SK-N-DZ (cell line): Measurements from ENCODE around the gene SYNJ1.
"Not testable (repeated sequence)": the region's sequence is repeated elsewhere in the genome, so short reads cannot be mapped to it uniquely, and the experiment has no call there.

ENCODE experiments used
- DNase-seq: peaks from one replicate; pipeline ENCODE4 v3.0.0-alpha.2; 2015; ENCODE audit warnings: low spot score

SYNJ1 gene

DNA sequence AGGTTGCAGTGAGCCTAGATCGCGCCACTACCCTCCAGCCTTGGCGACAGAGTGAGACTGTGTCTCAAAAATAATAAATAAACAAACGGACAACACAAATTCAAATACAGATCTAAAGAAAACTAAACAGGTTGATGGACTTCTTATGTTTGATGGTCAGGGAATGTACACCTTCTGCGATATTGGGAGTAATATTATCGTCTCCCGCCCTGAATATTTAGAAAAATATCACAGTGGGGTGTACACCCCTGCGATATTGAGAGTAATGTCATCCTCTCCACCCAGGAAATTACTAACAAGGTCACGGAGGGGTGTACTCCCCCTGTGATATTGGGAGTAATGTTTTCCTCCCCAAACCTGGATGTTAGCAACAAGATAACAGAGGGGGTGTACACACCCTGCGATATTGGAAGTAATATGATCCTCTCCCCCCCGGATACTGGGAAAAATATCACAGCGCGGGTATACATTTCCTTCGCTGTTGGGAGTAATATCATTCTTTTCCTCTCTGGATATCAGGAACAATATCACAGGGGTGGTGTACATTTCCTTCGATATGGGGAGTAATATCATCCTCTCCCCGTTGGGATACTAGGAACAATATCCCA lies 114.3 kb downstream of the SYNJ1 start:
- no peak for DNase-seq

DNA sequence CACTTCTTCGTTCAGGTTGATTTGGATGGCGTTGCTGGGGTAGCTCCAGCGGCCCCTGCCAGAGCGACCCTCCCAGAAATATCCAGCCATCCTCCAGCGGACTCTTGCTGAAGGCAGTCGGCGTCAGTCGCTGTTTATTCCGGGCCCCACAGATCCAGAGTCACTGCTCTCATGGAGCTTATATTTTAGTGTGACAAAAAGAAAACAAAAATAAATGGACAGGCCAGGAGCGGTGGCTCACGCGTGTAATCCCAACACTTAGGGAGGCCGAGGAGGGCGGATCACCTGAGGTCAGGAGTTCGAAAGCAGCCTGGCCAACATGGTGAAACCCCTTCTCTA lies 114.8 kb downstream of the SYNJ1 start:
- no peak for DNase-seq

DNA sequence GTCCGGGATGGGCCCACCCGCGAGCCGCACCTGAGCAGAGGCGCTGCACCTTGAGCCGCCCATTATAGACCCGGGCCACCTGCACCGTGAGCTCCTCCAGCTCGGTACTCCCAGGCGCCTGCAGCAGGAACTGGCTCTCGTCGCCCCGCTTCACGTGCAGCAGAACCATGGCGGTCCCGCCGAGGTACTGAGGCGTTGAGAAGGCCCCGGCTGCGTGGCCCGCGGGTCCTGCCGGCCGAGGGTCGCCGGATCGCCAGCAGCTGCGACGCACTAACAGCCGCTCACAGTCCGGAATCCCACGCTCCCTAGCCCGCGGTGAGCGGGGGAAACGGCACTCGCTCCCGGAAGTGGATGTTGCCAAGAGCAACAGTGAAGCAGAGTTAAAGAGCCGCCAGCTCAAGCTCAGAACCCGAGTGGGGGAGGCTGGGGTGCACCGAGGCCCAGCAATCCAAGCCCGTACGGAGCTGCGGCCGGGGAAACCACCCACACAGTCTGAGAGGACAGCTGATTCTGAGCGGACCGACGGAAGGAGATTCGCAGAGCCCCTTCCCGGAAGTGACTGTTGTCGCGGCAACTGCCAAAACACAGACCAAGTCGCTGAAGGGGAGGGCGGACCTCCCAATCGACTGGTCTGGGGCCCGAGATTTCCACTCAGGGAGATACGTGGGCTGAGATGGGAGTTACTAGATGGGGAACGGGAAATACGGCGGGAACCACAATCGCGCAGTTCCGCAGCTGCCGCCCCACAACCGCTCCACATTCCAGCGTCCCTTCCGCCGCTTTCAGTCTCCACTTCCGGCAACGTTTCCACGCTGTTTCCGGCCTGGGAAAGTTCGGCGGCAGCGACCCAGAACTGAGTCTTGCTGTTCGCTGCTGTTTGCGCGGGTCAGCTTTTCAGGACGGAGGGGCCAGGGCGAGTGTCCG lies 115.5 kb downstream of the SYNJ1 start, which contains the start of gene CFAP298:
Gene CFAP298 (minus strand): TSS at position 303 of the 924 bp plus-strand sequence. CDS start 134 bp downstream, at position 169.
- DNase-seq = peak; percentile 87

DNA sequence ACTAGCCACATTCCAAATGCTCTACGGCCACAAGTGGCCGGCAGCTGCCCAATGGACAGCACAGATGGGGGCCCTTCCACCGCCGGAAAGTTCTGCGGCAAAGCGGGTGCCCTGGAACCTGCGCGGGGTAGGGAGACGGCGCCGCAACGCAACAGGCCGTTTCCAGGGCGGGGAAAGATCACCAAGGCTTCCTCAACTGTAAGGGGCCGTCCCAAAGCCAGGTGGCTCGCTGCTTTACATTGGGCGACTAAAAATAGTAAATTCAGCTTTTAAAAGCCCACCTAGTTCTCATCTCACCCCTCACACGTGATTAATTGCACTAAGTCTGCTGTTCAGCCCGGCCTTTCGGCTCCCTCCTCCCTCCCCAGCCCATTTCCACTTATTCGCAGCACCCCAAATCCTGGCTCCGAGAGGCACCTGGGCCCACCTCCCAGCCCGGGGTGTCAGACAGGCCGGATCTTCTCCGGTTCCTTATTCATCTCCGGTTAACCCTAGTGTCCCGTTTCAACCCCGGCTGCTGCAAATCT lies 116.3 kb downstream of the SYNJ1 start:
- DNase-seq = no peak

DNA sequence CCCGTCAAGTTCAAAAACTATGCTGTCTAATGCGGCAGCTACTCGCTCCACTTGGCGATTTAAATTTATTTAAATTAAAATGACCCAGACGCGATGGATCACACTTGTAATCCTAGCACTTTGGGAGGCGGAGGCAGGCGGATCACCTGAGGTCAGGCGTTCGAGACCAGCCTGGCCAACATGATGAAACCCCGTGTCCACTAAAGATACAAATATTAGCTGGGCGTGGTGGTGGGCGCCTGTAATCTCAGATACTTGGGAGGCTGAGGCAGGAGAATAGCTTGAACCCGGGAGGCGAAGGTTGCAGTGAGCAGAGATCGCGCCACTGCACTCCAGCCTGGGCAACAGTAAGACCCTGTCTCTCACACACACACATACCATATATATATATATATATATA lies 116.9 kb downstream of the SYNJ1 start:
- DNase-seq = not testable (repeated sequence)

DNA sequence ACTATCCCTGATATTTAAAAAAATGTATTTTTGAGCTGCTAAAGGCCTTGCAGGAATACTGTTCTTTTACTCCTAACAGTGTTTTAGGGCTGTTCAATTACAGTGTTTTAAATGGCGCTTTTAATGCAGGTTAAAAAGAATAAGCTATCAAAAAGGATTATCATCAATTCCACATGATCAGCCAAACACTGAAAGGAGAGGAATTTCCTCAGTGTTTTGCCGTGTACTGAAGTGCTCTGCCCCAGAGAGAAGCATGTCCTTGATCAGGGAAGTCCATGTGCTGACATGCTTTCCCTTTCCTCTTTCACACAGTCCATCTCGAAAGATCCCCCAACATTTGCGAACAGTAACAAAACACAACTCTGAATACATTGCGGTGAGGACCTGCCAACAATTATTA lies 119.0 kb downstream of the SYNJ1 start:
- DNase-seq = no peak

DNA sequence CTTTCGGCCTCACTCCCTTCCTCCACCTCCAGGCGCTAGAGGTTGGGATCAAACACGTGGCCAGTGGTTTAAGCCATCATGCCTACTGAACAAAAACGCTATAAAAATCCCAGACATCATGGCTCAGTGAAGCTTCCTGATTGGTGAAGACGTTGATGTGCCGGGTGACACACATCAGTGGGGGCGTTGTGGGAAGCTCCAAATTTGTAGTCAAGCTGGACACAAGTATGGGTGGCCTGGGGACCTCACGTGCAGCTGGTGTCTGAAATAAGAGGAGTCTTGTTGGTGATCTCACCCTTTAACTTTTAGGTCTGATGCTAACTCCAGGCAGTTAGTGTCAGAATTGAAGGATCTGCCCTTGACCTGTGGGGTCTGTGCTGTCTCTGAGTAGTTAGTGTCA lies 122.3 kb downstream of the SYNJ1 start:
- no peak for DNase-seq

DNA sequence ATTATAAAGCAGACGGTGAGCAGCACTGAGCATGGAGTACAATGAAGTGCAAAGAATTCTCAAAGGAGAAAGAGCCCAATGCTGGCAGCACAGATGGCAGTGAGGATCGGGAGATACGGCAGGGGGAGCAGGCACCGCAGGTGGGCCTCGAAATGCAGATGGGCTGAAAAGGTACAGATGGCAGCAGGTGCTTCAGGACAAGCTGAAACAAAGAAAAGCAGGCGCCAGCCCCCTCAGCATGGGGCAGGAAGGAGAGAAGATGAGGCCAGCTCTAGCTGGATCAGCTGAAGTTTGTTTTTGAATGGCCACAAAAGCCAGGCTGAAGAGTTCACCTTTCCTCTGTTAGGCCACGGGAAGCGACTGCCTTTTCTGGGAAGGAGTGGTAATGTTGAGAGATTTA lies 123.3 kb downstream of the SYNJ1 start:
- no peak for DNase-seq

DNA sequence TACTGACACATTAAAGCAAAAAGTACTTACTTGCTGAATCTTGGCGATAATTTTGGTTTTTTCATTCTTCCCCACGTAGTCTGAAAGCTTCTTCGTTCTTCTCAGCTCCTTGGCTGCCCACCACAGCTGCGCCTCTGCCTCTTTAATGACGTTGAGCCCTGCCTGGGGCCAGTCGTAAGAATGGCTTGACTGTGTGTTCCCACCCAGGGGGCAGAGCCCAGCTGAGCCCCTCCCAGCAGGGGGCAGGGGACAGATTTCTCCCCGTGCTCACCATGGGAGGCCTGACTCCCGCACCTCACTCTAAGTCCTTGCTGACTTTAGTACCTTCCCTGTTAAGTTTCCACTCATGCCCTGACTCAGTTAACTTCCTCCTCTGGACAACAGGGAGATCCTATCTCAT lies 124.7 kb downstream of the SYNJ1 start:
- no peak for DNase-seq

DNA sequence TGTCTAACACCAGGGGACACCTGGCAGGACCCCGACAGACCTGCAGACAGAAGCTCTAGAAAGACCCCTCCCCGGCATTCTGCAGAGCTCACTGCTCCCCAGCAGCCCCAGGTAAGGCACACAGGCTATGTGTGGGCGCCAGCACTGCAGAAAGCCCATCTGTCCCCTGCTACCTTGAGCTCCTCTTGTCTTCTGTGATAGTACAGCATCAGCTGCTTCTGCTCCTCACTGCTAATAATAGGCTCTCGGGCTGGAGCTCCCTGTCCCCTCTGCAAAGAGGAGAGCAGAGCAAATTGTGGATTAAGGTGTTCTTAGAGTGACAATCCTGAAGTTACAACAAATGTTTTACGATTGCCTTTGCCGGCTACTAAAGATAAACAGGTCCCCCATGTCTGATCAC lies 125.7 kb downstream of the SYNJ1 start:
- no peak for DNase-seq

DNA sequence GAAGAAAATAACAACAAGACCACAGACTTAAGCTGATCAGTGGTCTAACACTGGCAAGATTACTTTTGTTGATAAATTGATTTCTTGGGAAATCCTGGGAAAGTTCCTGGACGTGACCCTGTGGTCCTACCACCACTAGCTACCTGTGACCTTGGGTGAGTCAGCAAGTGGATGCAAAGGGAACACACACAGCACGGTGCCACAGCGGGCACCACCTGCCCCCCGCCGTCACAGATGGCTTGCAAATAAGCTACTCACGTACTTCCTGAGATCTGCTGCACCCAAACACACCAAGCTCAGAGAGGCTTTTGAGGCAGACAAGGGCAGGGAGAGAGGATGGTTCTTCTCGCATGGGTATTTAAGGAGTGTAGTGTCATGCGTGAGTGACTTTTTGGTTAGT lies 128.3 kb downstream of the SYNJ1 start:
- DNase-seq = no peak

DNA sequence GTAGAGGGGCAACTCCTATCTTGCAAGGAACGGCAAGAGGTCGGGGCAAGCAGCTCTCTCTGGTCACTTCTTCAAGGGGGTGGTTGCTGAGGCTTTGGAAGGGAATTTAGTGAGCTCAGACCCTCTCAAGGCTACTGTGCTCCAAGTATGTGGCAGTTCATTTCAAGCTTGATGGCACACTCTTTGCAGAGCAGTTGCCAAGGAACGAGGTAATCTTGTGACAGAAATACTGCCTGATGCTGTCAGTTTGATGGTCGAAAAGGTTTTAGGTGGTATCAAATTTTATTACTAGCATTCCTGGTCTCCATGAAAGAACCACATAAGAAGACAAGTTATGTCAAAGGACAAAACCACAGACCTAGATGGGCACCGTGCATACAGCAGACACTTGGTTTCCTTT lies 128.7 kb downstream of the SYNJ1 start:
- no peak for DNase-seq

DNA sequence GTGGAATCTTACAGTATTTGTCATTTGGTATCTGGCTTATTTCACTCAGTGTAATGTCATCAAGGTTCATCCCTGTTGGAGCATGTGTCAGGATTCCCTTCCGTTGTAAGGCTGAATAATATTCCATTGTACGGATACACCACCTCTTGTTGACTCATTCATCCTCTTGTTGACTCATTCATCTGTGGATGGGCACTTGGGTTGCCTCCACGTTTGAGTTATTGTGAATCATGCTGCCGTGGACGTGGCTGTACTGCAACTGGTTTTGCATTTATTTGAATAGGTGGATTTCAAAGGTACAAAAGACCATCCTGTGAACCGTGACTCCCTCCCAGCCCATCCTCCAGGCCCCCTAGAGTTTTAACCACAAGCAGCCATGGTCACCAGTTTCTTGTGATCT lies 130.6 kb downstream of the SYNJ1 start:
- DNase-seq = no peak

DNA sequence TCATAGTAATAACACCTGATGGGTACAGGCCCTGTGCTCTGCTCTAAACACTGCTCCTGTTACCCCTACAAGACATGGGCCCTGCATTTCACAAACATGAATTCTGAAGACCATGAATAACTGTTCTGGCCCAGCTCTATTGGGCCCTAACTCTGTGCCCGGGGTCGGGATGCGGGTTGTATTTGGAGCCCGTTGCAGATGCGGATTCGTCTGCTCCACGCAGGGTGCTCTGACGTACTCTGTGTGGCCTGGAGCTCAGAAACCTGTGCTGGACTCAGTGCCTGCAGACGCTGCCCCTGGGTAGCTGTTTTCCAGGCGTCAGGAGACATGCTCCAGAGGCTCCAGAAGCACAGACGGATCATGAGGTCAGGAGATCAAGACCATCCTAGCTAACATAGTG lies 132.4 kb downstream of the SYNJ1 start:
- DNase-seq = no peak

DNA sequence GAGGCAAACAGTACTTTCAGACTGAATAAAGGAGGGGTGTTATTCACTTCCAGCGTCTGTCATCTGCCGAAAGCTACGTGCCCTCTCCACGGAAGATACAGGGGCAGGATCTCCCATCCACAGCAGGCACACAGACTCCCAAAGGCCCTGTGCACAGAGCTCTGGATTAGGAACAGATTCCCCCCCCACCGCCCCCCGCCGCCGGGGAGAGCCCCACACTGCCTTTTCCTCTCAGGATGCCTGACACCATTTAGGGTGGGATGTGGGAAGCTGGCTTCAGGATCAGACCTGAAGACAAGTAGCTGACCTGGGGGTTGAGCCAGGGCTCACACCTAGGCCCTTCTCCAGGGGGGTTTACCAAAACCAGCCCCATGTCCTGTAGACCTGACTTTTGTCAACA lies 134.1 kb downstream of the SYNJ1 start:
- no peak for DNase-seq

DNA sequence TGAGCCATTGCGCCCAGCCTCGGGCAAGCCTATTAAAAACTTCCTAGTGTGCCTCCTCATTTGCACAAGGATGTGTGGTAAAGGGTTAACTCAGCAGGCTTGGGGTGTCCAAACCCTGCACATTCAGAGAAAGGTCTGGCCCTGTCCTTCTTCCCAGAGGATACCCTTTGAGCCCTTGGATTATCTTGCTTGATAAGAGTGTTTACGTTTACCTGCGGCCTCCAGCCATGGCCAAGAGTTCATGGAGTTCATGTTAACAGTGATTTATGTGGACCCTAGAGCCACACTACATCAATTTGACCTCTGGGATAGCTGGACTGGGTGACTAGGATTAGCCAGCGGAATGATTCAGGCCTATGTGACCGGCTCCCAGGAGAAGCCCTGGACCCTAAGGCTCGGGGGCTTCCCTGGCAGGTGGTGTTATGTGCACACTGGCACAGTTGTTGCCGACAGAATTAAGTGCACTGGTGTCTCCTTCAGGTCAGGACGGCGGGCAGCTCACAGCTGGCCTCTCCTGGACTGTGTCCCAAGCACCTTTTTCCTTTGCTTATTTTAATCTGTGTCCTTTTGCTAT lies 134.8 kb downstream of the SYNJ1 start:
- DNase-seq = no peak

DNA sequence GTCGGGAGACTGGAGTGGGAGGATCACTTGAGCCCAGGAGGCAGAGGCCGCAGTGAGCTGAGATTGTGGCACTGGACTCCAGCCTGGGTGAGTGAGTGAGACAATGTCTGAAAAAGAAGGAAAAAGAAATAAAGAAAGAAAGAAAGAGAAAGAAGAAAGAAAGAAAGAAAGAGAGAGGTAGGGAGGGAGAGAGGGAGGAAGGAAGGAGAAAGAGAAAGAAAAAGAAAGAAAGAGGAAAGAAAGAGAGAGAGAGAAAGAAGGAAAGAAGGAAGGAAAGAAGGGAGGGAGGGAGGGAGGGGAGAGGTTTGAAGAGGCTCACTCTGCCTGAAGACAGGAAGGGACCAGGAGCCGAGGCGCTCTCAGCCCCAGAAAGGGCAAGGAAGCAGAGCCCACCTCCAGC lies 137.7 kb downstream of the SYNJ1 start:
- no peak for DNase-seq

DNA sequence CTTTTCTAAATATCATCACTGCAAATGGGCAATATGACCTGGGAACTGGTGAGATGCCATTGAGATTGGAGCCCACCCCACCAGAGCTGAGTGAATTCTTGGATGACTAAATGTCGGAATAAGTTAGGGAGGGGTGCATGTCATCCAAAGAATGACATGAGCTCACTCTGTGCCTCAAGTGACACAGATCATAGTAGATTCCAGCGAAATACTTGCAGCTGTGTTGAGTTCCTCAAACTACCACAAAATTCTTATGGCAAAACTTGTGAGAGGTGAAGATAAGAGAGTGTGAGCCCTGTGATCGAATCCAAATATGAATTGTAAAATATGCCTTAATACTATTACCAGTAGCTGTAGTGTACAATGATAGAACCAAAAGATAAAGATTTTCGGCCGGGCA lies 140.2 kb downstream of the SYNJ1 start:
- no peak for DNase-seq

DNA sequence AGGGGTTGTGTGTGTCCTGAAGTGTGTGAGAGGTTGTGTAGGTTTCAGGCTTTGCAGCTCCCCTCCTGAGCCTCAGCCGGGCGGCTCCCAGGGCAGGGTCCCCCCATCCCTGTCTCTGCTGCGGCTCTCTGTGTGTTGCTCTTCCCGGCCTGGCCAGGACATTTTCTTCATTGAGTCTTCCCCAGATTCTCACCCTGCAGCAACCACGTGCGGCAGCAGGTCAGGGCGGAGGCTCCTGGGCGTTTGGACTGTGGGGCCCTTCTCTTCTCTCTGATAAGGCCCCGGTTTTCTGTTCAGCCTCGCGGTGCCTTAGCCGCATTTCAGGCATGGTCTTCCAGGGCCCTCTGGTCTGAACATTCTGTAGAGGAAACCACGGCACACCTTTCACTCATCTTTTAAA lies 140.7 kb downstream of the SYNJ1 start:
- DNase-seq = no peak

DNA sequence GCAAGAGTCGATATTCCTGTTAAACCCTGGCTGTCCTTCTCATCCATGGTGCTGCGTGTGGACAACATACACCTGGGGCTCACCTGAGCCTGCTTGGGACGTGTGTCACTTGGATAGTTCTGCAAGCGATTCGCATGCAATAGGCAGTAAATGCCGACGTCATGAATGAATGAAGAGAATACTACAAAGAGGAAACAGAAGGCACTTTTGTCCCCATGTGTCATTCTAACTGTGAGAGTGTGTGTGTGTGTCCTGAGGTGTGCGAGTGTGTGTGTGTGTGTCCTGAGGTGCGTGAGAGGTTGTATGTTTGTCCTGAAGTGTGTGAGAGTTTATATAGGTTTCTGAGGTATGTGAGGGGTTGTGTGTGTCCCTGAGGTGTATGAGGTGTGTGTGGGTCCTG lies 141.8 kb downstream of the SYNJ1 start:
- no peak for DNase-seq

DNA sequence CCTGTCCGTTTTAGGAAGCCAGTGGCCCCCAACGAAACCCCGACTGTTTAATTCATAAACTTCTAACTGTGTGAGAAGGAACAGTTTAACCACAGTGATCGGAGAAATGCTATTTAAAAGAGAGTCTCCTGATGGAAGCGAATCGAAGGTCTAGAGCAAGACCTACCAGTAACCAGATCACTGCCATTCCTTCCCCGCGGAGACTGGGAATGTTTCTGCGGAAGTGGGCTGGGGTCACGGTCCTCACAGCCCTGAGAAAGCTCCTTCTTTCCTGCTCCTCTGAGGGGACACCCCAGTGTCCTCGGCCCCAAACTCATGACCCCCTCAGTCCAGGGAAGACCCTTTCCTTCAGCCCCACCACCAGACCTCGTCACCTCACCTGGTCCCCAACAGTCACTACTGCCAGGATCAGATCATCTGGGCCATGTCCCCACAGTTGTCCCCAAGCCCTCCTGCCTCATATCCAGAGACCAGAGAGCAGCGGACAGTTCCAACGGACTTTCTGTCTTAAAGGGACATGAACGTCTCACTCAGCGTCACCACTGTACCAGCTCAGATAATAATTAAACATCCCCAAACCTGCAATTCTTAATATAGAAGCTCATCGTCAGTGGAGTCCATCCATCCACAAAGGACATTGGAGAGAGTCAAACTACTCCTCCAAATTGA lies 142.6 kb downstream of the SYNJ1 start, which contains the start of gene TCP10L:
Gene TCP10L (minus strand): TSS at position 482 of the 669 bp plus-strand sequence. CDS start 1,219 bp downstream, outside the sequence.
- no peak for DNase-seq

DNA sequence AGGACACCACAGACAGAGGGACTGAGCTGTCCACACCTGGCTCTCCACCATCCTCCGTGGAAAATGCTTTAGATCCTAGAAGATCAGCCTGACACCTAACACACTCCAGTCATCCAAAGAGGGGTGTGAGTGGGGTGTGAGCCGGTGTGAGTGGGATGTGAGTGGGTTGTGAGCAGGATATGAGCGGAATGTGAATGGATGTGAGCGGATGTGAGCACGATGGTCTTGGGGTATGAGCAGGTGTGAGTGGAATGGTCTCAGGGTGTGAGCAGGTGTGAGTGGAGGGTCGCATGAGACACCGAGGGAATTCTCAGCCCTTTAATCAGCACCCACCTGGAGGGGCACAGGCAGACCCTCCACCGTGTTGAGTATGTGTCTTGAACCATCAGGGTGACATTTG lies 143.3 kb downstream of the SYNJ1 start:
- no peak for DNase-seq
